HL-60 (cell line): ENCODE measurements around the gene FBN1.

Experiments
- DNase-seq, 2 experiments: peaks; one replicate each; pipeline ENCODE4 v3.0.0-alpha.2; 2010 to 2020; ENCODE audit warnings: low read depth in 1 of 2, low spot score in 1 of 2
- H3K27ac ChIP-seq: fragments of 250-450 bp; sonication (Bioruptor Pico); replicated peaks from 2 replicates; pipeline ENCODE4 v1.5.1; 2020; ENCODE audit warnings: mild to moderate bottlenecking, moderate library complexity
- H3K27me3 ChIP-seq: fragments of 250-450 bp; sonication (Bioruptor Pico); 2 replicates; pipeline ENCODE4 v1.5.1; 2021; ENCODE audit warnings: mild to moderate bottlenecking, moderate library complexity; ENCODE audit not compliant: insufficient read depth, poor library complexity, severe bottlenecking
- H3K4me3 ChIP-seq: replicated peaks from 2 replicates; pipeline ENCODE4 v1.5.1; 2011; ENCODE audit warnings: mild to moderate bottlenecking, control low read depth, low read length; ENCODE audit not compliant: insufficient read depth
- GABPA ChIP-seq: IDR thresholded peaks from 2 replicates; pipeline ENCODE4 v1.6.1; 2012; ENCODE audit warnings: low read depth
- POLR2AphosphoS5 ChIP-seq: IDR thresholded peaks from 2 replicates; pipeline ENCODE4 v1.6.1; 2012; ENCODE audit warnings: low read depth
- SPI1 ChIP-seq: IDR thresholded peaks from 2 replicates; pipeline ENCODE4 v1.6.1; 2012; ENCODE audit warnings: low read depth, mild to moderate bottlenecking, borderline replicate concordance
- TF ChIP-seq, protein P1 (sequence below): IDR thresholded peaks from one replicate; pipeline ENCODE4 v1.5.1; 2011; ENCODE audit warnings: low read length, control low read depth, inconsistent platforms; ENCODE audit not compliant: insufficient read depth
- TF ChIP-seq, protein P2 (sequence below): IDR thresholded peaks from 2 replicates; pipeline ENCODE4 v1.6.1; 2012; ENCODE audit warnings: low read depth; ENCODE audit not compliant: insufficient replicate concordance

FBN1 gene

DNA sequence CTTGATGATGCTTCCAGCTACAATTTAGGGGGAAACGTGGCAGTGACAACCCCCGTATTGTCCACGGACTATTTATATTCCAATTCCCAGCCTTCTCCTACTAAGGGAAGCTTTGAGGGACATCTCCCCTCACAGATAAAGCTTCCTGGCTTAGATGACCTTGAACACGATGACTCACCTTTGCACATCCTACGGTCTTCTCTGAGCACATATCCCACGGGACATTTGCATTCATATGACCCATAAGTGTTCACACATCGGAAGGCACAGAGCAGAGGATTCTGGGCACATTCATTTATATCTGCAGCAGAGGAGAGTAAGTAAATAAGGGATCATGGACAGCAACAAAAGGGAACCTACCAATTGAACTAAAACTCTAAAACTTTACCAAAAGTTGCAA is 212.8 kb downstream of the FBN1 start:
- Histone ChIP-seq H3K27ac (no peak overlapping the region), H3K27me3 (no peaks in the 10 kb centered on the region), H3K4me3 (no peak overlapping the region)
- TF ChIP-seq SPI1 (no peak), POLR2AphosphoS5 (no peak)
- TF ChIP-seq, protein P1, sequence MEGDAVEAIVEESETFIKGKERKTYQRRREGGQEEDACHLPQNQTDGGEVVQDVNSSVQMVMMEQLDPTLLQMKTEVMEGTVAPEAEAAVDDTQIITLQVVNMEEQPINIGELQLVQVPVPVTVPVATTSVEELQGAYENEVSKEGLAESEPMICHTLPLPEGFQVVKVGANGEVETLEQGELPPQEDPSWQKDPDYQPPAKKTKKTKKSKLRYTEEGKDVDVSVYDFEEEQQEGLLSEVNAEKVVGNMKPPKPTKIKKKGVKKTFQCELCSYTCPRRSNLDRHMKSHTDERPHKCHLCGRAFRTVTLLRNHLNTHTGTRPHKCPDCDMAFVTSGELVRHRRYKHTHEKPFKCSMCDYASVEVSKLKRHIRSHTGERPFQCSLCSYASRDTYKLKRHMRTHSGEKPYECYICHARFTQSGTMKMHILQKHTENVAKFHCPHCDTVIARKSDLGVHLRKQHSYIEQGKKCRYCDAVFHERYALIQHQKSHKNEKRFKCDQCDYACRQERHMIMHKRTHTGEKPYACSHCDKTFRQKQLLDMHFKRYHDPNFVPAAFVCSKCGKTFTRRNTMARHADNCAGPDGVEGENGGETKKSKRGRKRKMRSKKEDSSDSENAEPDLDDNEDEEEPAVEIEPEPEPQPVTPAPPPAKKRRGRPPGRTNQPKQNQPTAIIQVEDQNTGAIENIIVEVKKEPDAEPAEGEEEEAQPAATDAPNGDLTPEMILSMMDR = no peak
- TF ChIP-seq, protein P2, sequence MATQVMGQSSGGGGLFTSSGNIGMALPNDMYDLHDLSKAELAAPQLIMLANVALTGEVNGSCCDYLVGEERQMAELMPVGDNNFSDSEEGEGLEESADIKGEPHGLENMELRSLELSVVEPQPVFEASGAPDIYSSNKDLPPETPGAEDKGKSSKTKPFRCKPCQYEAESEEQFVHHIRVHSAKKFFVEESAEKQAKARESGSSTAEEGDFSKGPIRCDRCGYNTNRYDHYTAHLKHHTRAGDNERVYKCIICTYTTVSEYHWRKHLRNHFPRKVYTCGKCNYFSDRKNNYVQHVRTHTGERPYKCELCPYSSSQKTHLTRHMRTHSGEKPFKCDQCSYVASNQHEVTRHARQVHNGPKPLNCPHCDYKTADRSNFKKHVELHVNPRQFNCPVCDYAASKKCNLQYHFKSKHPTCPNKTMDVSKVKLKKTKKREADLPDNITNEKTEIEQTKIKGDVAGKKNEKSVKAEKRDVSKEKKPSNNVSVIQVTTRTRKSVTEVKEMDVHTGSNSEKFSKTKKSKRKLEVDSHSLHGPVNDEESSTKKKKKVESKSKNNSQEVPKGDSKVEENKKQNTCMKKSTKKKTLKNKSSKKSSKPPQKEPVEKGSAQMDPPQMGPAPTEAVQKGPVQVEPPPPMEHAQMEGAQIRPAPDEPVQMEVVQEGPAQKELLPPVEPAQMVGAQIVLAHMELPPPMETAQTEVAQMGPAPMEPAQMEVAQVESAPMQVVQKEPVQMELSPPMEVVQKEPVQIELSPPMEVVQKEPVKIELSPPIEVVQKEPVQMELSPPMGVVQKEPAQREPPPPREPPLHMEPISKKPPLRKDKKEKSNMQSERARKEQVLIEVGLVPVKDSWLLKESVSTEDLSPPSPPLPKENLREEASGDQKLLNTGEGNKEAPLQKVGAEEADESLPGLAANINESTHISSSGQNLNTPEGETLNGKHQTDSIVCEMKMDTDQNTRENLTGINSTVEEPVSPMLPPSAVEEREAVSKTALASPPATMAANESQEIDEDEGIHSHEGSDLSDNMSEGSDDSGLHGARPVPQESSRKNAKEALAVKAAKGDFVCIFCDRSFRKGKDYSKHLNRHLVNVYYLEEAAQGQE = no peak
- DNase-seq = no peak

DNA sequence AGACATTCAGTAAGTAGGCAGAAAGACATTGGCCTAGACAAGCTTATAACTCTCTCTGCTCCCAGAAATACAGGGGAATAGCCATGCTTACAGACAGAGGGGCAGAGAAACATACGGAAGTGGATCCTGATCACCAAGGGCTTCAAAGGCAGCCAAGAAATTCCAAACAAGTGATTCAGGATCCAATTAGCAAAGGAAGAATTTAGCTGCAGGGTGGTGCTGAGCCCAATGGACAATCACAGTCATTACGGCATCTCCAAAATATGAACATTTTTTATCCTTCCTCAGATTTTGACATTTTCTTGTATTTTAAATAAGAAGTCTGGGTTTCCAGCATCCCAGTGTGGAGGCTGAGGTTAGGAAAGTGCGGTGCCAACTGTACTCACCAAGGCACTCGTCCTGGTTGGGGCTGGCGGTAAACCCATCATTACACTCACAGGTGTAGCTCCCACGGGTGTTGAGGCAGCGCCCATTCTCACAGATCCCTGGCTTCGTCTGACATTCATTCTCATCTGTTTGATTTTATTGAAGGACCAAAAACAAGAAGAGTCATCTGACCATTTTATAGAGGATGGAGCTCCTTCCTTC is 217.5 kb downstream of the FBN1 start:
- no peak overlapping the region for H3K27ac ChIP-seq
- DNase-seq = no peak
- no peak overlapping the region for H3K4me3 ChIP-seq
- no peaks in the 10 kb centered on the region for H3K27me3 ChIP-seq
- no peak for TF ChIP-seq SPI1
- TF ChIP-seq, protein P2 = no peak

DNA sequence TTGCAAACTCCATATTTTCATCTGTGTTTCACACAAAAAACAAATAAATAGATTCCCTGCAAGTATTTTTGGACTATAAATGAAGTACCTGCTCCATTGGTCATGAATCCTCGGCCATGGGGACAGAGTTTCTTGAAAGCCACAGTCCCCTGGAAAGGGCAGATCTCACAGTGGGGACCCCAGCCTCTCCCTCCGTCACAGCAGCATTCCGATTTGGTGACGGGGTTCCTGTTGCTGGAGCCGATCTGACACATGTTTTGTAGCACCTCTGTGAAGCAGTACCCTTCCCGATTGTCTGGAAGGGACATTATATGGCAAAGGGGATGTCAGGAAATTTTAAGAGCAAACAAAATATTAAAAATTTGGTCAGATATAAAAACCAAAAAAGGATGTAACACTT is 218.0 kb downstream of the FBN1 start:
- no peak overlapping the region for H3K4me3 ChIP-seq
- H3K27ac ChIP-seq = no peak overlapping the region
- no peaks in the 10 kb centered on the region for H3K27me3 ChIP-seq
- TF ChIP-seq, protein P1 = no peak
- TF ChIP-seq POLR2AphosphoS5 (no peak), GABPA (no peak), SPI1 (no peak)
- TF ChIP-seq, protein P2 = no peak
- DNase-seq = no peak

DNA sequence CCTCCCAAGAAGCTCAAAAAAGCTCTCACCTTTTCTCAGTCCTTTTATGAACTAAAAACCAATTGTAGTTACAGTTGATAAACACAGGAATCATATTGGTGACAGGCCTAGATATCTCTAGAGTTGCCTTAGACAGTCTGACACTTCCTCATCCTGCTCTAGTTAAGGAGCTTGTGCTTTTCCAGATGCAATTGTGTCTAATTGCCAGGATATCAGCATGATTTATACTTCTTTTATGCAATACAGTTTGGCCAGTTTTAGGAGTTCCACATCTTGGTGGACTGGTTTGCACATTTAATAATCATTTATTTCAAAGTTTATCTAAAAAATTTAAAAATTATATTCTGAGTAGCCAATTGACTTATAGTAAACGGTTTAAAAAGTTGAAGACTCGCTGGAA is 218.6 kb downstream of the FBN1 start:
- DNase-seq = no peak
- Histone ChIP-seq H3K27me3 (no peaks in the 10 kb centered on the region), H3K4me3 (no peak overlapping the region), H3K27ac (no peak overlapping the region)
- TF ChIP-seq GABPA (no peak), POLR2AphosphoS5 (no peak), SPI1 (no peak)
- TF ChIP-seq, protein P2 = no peak
- TF ChIP-seq, protein P1 = no peak
